Measurements from ENCODE around the gene CACNA1A. TPM values are rescaled to one million over a fixed set of nuclear protein-coding genes. Genes with fewer than 3 reads are reported as not detected.

The CACNA1A gene
- total RNA-seq, 1 donor from 2014 or later: 8.6 TPM

GRCh38 chr19:13356185-13356584 lies 150.1 kb downstream of the CACNA1A start:
- H3K27me3 ChIP-seq: no peaks in the 10 kb centered on the region
- no peaks in the 10 kb centered on the region for H3K36me3 ChIP-seq
- no peak for DNase-seq (ENCODE audit: extremely low spot score in 2 of 2)
- H3K9me3 ChIP-seq: no peaks in the 10 kb centered on the region
- intact Hi-C loops (cut with DNase I): no loop called here
- H3K4me1 ChIP-seq: no peaks in the 10 kb centered on the region
- H3K27ac ChIP-seq: no peak overlapping the region
- TF ChIP-seq, protein P1, sequence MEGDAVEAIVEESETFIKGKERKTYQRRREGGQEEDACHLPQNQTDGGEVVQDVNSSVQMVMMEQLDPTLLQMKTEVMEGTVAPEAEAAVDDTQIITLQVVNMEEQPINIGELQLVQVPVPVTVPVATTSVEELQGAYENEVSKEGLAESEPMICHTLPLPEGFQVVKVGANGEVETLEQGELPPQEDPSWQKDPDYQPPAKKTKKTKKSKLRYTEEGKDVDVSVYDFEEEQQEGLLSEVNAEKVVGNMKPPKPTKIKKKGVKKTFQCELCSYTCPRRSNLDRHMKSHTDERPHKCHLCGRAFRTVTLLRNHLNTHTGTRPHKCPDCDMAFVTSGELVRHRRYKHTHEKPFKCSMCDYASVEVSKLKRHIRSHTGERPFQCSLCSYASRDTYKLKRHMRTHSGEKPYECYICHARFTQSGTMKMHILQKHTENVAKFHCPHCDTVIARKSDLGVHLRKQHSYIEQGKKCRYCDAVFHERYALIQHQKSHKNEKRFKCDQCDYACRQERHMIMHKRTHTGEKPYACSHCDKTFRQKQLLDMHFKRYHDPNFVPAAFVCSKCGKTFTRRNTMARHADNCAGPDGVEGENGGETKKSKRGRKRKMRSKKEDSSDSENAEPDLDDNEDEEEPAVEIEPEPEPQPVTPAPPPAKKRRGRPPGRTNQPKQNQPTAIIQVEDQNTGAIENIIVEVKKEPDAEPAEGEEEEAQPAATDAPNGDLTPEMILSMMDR (IDR thresholded peaks at IDR 0.05): no peak
- TF ChIP-seq POLR2A (IDR thresholded peaks at IDR 0.05): no peak
- no peak for TF ChIP-seq POLR2AphosphoS5 (IDR thresholded peaks at IDR 0.05; ENCODE audit: insufficient read depth in 1 of 2, low read depth in 1 of 2)
- no peak overlapping the region for H3K4me3 ChIP-seq

- no peaks in the 10 kb centered on the region for H3K36me3 ChIP-seq
- intact Hi-C loops (cut with DNase I): no loop called here
- no peak overlapping the region for H3K27ac ChIP-seq
- TF ChIP-seq, protein P1 (IDR thresholded peaks at IDR 0.05): no peak
- no peak for TF ChIP-seq POLR2A (IDR thresholded peaks at IDR 0.05)
- TF ChIP-seq POLR2AphosphoS5 (IDR thresholded peaks at IDR 0.05; ENCODE audit: insufficient read depth in 1 of 2, low read depth in 1 of 2): no peak
- no peak for DNase-seq (ENCODE audit: extremely low spot score in 2 of 2)
- no peaks in the 10 kb centered on the region for H3K27me3 ChIP-seq
- H3K4me3 ChIP-seq: no peak overlapping the region
- no peaks in the 10 kb centered on the region for H3K9me3 ChIP-seq
- no peaks in the 10 kb centered on the region for H3K4me1 ChIP-seq
These were observed 150.9 kb downstream of the CACNA1A start for GRCh38 chr19:13355356-13355755.

GRCh38 chr19:13353625-13354024 lies 152.7 kb downstream of the CACNA1A start:
- H3K27ac ChIP-seq: no peak overlapping the region
- H3K27me3 ChIP-seq: no peaks in the 10 kb centered on the region
- TF ChIP-seq POLR2AphosphoS5 (IDR thresholded peaks at IDR 0.05; ENCODE audit: insufficient read depth in 1 of 2, low read depth in 1 of 2): no peak
- TF ChIP-seq, protein P1 (IDR thresholded peaks at IDR 0.05): no peak
- TF ChIP-seq POLR2A (IDR thresholded peaks at IDR 0.05): no peak
- intact Hi-C loops (cut with DNase I): no loop called here
- no peaks in the 10 kb centered on the region for H3K36me3 ChIP-seq
- no peaks in the 10 kb centered on the region for H3K4me1 ChIP-seq
- no peak overlapping the region for H3K4me3 ChIP-seq
- no peak for DNase-seq (ENCODE audit: extremely low spot score in 2 of 2)
- H3K9me3 ChIP-seq: no peaks in the 10 kb centered on the region

DNA sequence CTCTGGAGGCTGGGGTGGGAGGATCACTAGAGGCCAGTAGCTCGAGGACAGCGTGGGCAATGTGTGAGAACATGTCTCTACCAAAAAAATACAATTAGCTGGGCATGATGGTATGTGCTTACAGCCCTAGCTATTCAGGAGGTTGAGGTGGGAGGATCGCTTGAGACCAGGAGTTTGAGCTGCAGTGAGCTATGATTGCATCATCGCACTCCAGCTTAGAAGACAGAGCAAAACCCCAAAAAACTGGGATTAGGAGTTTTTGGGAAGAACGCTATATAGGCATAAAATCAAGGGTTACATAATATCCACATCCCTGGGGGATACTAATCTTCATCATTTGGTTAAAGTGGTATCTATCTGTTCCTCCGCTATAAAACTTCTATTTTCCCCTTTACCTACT lies 155.5 kb downstream of the CACNA1A start:
- Histone ChIP-seq H3K27ac (no peak overlapping the region), H3K4me1 (no peaks in the 10 kb centered on the region), H3K4me3 (no peak overlapping the region), H3K27me3 (no peaks in the 10 kb centered on the region), H3K36me3 (no peaks in the 10 kb centered on the region), H3K9me3 (no peaks in the 10 kb centered on the region)
- intact Hi-C loops (cut with DNase I): no loop called here
- TF ChIP-seq POLR2A (IDR thresholded peaks at IDR 0.05) (no peak), POLR2AphosphoS5 (IDR thresholded peaks at IDR 0.05; ENCODE audit: insufficient read depth in 1 of 2, low read depth in 1 of 2) (no peak)
- TF ChIP-seq, protein P1 (IDR thresholded peaks at IDR 0.05): no peak
- DNase-seq (ENCODE audit: extremely low spot score in 2 of 2): no peak

DNA sequence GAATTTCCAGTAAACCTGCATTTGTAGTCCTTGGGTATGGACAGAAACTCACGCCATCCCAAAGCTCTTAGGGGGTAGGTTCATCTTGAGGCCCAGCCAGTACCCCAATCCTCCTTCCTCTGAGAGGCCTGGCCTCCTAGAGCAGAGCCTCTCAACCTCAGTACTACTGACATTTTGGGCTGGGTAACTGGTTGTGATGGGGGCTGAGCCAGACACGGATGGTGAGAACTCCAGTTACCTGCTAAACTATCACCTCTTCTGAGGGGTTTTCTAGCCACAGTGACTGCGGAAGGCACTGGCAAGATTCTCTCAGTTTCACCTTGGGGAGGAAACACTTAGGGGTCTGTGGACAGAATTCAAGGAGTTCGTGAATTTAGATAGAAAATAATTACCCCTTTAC lies 156.2 kb downstream of the CACNA1A start:
- no peak for DNase-seq (ENCODE audit: extremely low spot score in 2 of 2)
- Histone ChIP-seq H3K4me3 (no peak overlapping the region), H3K4me1 (no peaks in the 10 kb centered on the region), H3K36me3 (no peaks in the 10 kb centered on the region), H3K27me3 (no peaks in the 10 kb centered on the region), H3K27ac (no peak overlapping the region), H3K9me3 (no peaks in the 10 kb centered on the region)
- intact Hi-C loops (cut with DNase I): no loop called here
- TF ChIP-seq, protein P1 (IDR thresholded peaks at IDR 0.05): no peak
